Heart right ventricle (tissue), 16 donors: Measurements from ENCODE around the gene DCHS1. TPM values are rescaled to one million over a fixed set of nuclear protein-coding genes. Genes with fewer than 3 reads are reported as not detected.

ENCODE experiments used
- ATAC-seq, 8 donors: fragments of 200-7000 bp; cut with Tn5 transposase; one replicate each; pipeline ENCODE4 v1.9.1; 2020; ENCODE audit warnings: mild to moderate bottlenecking in 8 of 8, moderate library complexity in 8 of 8, moderate number of reproducible peaks in 1 of 8
- DNase-seq, 2 donors: peaks; one replicate each; pipeline ENCODE4 v3.0.0-alpha.2; 2020
- H3K27ac ChIP-seq, 10 donors: fragments of 200-600 bp; sonication (generic) in 2 of 10; one replicate each; pipeline versions ENCODE4 v1.5.0 to v1.8.0; 2020 to 2022; ENCODE audit warnings: mild to moderate bottlenecking in 3 of 10
- H3K27me3 ChIP-seq, 7 donors: fragments of 200-600 bp; one replicate each; pipeline ENCODE4 v1.8.0; 2021 to 2022; ENCODE audit warnings: mild to moderate bottlenecking in 2 of 7
- H3K36me3 ChIP-seq, 9 donors: fragments of 200-600 bp; sonication (generic) in 1 of 9; one replicate each; pipeline versions ENCODE4 v1.5.0 to v1.8.0; 2020 to 2022; ENCODE audit warnings: mild to moderate bottlenecking in 2 of 9
- H3K4me1 ChIP-seq, 9 donors: fragments of 200-600 bp; sonication (generic) in 1 of 9; one replicate each; pipeline versions ENCODE4 v1.5.0 to v1.8.0; 2020 to 2022; ENCODE audit warnings: mild to moderate bottlenecking in 4 of 9
- H3K4me3 ChIP-seq, 10 donors: fragments of 200-600 bp; sonication (generic) in 2 of 10; one replicate each; pipeline versions ENCODE4 v1.5.0 to v1.8.0; 2020 to 2022; ENCODE audit warnings: mild to moderate bottlenecking in 7 of 10, moderate library complexity in 2 of 10
- H3K9me3 ChIP-seq, 11 donors: fragments of 200-600 bp in 10 of 11; sonication (generic) in 2 of 11; one replicate each; pipeline versions ENCODE4 v1.5.0 to v1.8.0; 2013 to 2022; ENCODE audit warnings: mild to moderate bottlenecking in 2 of 11, control low read depth in 1 of 11, moderate library complexity in 1 of 11
- WGBS, 2 donors: extraction: QIAGEN DNeasy Blood & Tissue Kit; methylation state at CpG; one replicate each; pipeline ENCODE4 v1.1.7; 2013; ENCODE audit warnings: inconsistent platforms in 1 of 2; 5-methylcytosine and 5-hydroxymethylcytosine counted together
- intact Hi-C, 10 donors: fragments of 100-400 bp; cut with DNase I; formaldehyde crosslinking; loops; one replicate each; pipeline versions ENCODE4 v1.11.1 to v1.14.2; 2022
- polyA plus RNA-seq, 2 donors: library from polyadenylated mRNA; stranded (reverse); fragments of 200-250 nt; gene quantifications; one replicate each; pipeline ENCODE4 v1.2.3, GENCODE V29; 2013
- total RNA-seq, 10 donors: library from RNA; stranded (reverse); fragmentation: NEBNext Ultra II Directional in 3 of 10; extraction: Animal tissue kit (Norgen Biotek cat#: 25700) in 3 of 10; gene quantifications; one replicate each; pipeline versions ENCODE4 v1.2.1 to v1.2.4, GENCODE V29; 2021 to 2023
- TF ChIP-seq, protein P1 (sequence below), 9 donors: fragments of 200-600 bp; sonication (generic) in 2 of 9; IDR thresholded peaks; one replicate each; pipeline versions ENCODE4 v1.5.0 to v1.8.0; 2021 to 2022; ENCODE audit warnings: antibody characterized with exemption in 9 of 9, mild to moderate bottlenecking in 5 of 9, moderate library complexity in 1 of 9
- donor health status: Arrhythmogenic right ventricular cardiomyopathy.
- donor health status: ischemic (EF 13 %, LVEDD 7.1; RV severe dilation, severe dysfunction).
- donor health status: healthy with polysubstance abuse.
- donor health status: DM: no; HTN: yes; CAD: no.
- donor health status: DM: no; HTN: no; CAD: no.
- donor health status: ischemic (EF 25% LVEDD 6.9; RV normal size, moderate dysfunction).
- donor health status: ischemic (EF 25% LVEDD 5.7; RV mildly dilated, moderate dysfunction).
- donor health status: healthy.
- donor health status: DM: yes; HTN: yes; CAD: no.
- donor health status: Ischemic cardiomyopathy.
- donor health status: ischemic (EF 35%, LVEDD 5.7; RV mildly dilated, moderate dysfunction).
- donor health status: nonischemic (EF 11% LVEDD 7.7; RV severe dilation, severe dysfunction).
- donor health status: DM: yes; HTN: yes; CAD: no.
- donor health status: PGD.
- donor health status: ischemic (EF 29% LVEDD 5.4; RV normal size, mild dysfunction).
- donor health status: nonischemic (EF 23%, LVEDD 6.1; RV moderate dilation, normal function).

Gene DCHS1
- total and polyA plus RNA-seq, 12 donors, result 4.1 to 12.4 (median 8.2) TPM

DNA sequence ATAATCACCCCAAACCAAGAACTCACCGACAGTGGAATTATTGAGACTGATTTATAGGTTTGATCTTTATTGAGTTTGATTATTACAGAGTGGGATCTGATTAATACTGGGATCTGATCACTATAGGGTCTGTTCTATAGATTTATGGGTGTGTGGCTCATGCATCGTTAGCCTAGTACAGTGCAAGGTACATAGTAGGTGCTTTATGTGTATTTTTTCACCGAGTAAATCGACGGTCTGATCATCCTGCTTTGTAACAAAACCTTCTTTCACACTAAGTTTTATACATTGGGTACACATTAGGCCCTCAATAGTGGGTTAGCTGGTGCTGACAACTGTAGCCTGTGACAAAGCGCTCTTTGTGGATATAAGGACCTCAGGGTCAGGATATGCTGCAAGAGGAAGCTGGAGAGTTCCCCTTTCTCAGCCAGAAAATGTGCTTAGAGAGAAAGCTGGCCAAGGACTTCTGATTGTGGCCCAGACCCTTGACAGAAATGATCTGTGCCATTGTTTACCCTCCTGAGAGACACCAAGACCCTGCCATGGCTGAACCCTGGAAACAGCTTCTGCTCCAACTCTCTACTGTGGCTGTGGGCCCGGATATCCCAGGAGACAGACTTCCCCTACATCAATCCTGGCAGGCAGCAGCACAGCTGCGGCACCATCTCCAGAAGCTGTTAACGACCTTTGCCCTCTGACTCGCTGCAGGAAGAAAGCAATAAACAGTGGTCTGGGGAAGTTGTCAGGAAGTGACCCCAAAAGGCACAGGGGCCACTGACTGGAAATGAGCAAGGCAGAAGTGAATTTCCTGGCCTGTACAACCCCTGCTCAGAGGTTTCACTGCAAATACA is 20.3 kb downstream of the DCHS1 start:
- DNase-seq (peak; percentile 58 to 81), ATAC-seq (peak; percentile 53 to 75 (median 66))
- TF ChIP-seq, protein P1, sequence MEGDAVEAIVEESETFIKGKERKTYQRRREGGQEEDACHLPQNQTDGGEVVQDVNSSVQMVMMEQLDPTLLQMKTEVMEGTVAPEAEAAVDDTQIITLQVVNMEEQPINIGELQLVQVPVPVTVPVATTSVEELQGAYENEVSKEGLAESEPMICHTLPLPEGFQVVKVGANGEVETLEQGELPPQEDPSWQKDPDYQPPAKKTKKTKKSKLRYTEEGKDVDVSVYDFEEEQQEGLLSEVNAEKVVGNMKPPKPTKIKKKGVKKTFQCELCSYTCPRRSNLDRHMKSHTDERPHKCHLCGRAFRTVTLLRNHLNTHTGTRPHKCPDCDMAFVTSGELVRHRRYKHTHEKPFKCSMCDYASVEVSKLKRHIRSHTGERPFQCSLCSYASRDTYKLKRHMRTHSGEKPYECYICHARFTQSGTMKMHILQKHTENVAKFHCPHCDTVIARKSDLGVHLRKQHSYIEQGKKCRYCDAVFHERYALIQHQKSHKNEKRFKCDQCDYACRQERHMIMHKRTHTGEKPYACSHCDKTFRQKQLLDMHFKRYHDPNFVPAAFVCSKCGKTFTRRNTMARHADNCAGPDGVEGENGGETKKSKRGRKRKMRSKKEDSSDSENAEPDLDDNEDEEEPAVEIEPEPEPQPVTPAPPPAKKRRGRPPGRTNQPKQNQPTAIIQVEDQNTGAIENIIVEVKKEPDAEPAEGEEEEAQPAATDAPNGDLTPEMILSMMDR (IDR thresholded peaks at IDR 0.05), result no peak
- H3K27me3 ChIP-seq, result no peaks in the 10 kb centered on the region
- no peaks in the 10 kb centered on the region for H3K9me3 ChIP-seq
- intact Hi-C loops, result loop anchor here in 1 of 10 donors (5.0 kb wide), 1 partner anchor 42 kb away; no protein-coding TSS in a partner anchor
- H3K4me1 ChIP-seq, result peaks cover 8 to 74% (median 65%) of the 10 kb centered on the region in 9 donors
- peak overlapping the region; percentile 10 to 87 (median 75) for H3K27ac ChIP-seq
- H3K36me3 ChIP-seq, result peaks cover 0 to 56% (median under 1%) of the 10 kb centered on the region in 9 donors
- H3K4me3 ChIP-seq, result no peak overlapping the region
- 50 to 52% methylated on average over 10 of the region's 10 CpGs for WGBS, 2 donors

DNA sequence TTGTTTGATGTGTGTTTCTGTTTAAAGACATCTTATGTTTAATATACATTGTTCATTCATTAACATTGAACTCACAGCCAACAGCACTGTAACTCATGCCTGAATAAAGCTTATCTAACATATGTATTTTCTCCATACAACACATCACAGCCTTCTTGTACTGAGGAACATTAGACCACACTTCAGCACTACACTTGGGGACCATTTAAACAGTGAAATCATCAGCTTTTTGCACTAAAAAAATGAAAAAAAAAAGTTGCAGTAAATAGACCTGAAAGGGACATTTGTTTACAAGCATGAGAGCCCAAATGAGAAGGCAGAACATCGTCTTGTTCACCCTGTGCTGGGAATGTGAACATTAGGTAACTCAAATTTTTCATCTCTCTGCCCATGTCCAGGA is 21.1 kb downstream of the DCHS1 start:
- Histone ChIP-seq H3K27ac (peak overlapping the region in 9 of 10 donors; percentile 55 to 87 (median 77)), H3K9me3 (no peaks in the 10 kb centered on the region), H3K4me1 (peaks cover 8 to 68% (median 61%) of the 10 kb centered on the region in 9 donors), H3K36me3 (peaks cover 0 to 56% (median 5%) of the 10 kb centered on the region in 9 donors), H3K4me3 (no peak overlapping the region), H3K27me3 (no peaks in the 10 kb centered on the region)
- ATAC-seq (no peak), DNase-seq (no peak)
- intact Hi-C loops, result no loop called here
- 73 to 76% methylated on average over 1 of the region's 1 CpG for WGBS, 2 donors
- TF ChIP-seq, protein P1 (IDR thresholded peaks at IDR 0.05), result no peak

DNA sequence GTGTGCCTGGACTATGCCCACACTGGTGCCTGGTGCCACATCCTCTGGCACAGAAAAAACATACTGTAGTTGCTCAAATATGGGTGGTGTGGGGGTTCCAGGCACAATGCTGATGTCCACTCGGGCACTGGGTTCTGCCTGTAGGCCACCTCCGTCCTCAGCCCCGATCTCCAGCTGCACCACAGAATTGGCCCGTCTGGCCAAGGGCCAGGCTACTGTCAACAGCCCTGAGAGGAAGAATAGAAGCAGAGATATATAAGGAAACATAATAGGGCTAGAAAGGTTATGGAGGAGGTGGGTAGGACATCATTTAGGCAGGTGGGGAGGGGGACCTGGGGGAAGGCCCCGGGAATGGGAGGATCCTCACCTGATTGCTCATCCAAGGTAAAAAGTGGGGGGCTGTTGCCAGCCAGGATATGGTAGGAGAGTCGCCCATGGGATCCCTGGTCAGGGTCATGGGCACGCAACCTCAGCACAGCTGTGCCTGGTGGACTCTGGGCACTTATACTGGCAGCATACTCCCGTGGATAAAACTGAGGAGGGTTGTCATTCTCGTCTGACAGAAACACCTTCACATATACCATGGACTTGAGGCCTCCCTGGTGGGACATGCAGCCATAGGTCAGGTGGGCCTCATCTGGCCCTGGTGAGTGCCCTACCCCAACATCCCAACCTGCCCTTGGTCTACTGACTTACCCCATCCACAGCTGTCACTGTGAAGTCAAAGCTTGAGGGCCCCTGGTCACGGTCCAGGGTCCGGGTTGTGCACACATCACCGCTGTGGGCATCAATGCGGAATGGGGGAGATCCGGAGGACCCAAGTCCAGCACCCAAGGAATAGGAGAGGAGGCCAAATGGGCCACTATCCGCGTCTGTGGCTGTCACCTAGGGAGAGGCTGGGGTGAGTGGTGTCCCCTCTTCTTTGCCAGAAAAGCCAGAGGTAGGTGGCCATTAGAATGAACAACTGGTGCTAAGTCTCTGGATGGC is 21.9 kb downstream of the DCHS1 start:
- H3K36me3 ChIP-seq, result peaks cover 0 to 58% (median 11%) of the 10 kb centered on the region in 9 donors
- peak overlapping the region in 3 of 10 donors; percentile 22 to 87 (median 85) for H3K27ac ChIP-seq
- TF ChIP-seq, protein P1 (IDR thresholded peaks at IDR 0.05), result no peak
- ATAC-seq (peak in 5 of 8 donors; percentile 41 to 69 (median 49)), DNase-seq (peak; percentile 57 to 70)
- intact Hi-C loops, result no loop called here
- 68 to 79% methylated on average over 16 of the region's 16 CpGs for WGBS, 2 donors
- H3K4me1 ChIP-seq, result peaks cover 8 to 59% (median 55%) of the 10 kb centered on the region in 9 donors
- H3K4me3 ChIP-seq, result no peak overlapping the region
- H3K27me3 ChIP-seq, result no peaks in the 10 kb centered on the region
- no peaks in the 10 kb centered on the region for H3K9me3 ChIP-seq
